GM12801 (cell line): Measurements from ENCODE around the gene FOXP4.

Experiments
- TF ChIP-seq, protein P1 (sequence below): IDR thresholded peaks from one replicate; pipeline ENCODE4 v1.5.1; 2011; ENCODE audit warnings: control low read depth; ENCODE audit not compliant: insufficient read length; ENCODE audit errors: extremely low read depth

FOXP4 gene

DNA sequence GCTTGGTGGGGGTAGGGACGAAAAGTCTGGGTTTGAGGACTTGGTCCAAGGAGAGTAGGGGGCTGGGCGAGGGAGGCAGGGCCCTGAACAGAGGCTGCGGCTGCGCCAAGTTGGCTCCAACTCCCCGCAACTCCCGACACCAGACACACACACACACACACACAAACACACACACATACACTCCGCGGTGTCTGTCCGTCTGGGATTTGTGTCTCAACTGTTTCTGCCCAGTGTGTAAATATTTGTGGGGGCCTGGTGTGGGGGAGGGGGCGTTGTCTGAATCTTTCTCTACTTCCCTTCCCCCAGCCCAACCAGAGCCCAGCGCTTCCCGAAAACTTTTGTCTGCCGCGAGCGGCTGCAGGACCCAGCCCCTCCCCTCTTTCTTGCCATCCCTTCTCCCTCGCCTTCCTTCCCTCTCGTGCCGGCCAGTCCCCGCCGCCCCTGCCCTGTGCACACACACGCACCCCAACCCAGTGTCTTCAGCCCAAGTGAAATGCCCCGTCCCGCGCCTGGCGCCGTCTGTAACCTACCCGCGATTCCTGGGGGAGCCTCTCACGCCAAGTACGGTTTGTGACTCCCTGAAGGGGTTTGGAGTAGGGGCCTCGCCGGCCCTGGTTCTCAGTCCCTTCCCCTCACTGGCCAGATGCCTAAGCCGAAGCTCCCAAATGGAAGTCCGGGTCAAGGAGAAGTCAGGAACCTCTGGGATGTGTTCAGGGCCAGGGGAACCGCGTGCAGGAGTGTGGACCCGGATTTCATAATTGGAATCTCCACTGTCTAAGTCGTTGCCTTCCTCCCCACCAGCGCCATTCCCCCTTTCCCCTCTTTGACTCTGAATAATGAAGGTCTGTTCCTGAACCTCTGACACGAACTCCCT lies 93.0 kb downstream of the FOXP4 start:
- TF ChIP-seq, protein P1, sequence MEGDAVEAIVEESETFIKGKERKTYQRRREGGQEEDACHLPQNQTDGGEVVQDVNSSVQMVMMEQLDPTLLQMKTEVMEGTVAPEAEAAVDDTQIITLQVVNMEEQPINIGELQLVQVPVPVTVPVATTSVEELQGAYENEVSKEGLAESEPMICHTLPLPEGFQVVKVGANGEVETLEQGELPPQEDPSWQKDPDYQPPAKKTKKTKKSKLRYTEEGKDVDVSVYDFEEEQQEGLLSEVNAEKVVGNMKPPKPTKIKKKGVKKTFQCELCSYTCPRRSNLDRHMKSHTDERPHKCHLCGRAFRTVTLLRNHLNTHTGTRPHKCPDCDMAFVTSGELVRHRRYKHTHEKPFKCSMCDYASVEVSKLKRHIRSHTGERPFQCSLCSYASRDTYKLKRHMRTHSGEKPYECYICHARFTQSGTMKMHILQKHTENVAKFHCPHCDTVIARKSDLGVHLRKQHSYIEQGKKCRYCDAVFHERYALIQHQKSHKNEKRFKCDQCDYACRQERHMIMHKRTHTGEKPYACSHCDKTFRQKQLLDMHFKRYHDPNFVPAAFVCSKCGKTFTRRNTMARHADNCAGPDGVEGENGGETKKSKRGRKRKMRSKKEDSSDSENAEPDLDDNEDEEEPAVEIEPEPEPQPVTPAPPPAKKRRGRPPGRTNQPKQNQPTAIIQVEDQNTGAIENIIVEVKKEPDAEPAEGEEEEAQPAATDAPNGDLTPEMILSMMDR = no peak

DNA sequence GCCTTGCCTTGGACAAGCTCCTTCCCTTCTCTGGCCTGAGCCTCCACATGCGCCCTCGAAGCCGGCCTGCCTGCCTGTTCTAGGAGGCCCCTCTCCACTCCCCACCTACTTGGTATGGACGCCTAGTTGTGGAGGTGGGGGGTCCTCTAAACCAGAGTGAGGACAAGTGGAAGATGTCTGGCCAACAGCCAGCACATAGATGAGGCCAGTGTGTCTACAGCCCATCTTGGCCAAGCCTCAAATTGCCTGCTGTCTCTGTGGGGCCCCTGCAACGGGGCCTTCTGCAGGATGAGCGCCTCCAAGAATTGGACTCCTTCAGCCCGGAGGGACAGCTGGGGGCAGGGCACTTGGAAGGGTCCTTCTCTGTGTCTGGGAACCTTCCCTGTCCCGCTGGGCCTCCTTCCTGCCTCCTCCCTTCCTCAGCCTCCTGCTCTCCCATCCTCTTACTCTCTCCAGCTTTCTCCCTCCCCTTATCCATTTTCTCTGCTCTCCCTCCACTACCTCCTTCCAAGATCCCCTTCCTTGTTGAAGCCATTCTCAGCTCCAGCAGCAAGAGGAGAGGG lies 93.7 kb downstream of the FOXP4 start:
- TF ChIP-seq, protein P1 = no peak

DNA sequence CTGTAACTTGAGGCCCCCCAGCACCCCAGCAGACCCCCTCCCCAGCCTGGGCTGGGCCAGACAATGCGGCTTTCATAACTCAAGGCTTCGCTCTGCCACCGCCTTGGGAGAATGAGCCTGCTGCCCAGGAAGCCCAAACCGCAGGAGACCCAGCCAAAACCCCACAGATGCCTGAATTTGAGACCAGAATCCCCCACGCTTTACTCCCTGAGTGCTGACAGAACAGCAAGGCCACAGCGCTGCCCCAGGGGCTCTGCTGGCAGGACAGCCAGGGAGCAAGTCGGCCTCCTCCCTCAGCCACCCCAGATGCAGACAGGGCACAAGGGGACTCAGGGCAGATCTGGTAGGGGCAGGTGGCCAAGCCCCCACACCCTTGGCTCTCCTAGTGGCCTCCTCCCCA lies 94.2 kb downstream of the FOXP4 start:
- TF ChIP-seq, protein P1 = no peak

DNA sequence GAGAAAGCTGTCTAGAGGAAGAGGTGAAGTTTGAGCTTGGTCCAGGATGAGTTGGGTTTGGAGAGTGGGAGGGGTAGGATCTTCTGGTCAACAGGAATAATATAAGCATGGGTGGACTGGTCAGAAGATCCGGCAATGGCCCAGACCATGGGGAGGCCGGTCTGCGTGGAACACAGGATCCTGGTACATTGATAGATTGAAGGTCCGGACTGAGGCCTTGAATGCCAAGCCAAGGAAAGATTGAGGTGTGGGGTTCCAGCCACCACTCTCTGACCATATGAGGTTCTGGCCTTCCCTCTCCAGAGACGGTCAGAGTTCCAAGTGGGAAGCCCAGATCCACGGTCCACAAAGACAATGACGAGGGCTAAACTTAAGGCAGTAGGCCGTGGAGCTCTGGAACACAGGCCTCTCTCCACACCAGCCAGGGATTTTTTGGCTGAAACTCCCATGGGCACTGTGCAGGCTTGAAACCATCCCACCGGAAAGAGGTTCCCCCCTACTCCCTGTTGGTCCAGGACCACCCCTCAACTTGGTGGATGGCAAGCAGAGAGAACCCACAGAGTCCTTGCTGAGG lies 95.3 kb downstream of the FOXP4 start:
- TF ChIP-seq, protein P1 = no peak

DNA sequence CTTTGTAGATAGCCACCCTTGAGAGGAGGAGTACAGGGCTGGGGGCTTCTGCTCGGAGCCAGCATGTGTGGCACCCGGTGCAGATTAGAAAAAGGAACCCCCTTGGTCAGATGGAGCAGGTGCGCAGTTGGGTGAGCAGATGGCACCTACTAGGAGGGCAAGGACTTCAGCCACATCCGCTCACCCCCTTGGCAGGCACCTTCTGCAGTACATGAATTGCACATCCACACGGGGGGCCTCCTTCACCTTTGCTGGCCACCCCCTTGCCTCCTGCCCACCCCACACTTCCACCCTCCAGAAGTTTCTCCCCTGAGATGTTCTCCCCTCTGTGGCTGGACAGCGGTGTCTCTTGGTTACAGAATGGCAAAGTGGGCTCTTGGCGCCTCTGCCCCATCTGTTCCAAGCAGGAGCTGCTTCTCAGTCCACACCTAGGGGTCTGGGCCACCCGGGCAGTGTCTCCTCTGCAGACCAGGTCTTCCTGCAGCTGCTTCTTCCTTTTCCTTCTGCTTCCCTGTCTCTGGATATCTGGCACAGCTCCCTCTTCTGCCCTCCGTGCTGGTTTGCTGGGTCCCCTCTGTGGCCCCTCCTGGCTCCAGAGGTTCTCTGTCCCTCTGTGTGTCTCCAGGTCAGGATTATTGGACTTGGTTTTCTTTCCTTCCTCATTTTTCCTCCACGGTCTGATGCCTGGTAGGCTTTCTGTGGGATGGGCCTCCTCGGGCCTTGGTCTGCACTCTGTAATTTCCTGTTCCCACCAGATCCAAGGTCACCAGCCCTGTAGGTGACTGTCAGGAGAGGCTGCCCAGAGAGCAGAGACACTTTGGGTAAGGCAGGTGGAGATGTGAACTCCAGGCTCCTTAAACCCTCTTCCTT lies 96.1 kb downstream of the FOXP4 start:
- TF ChIP-seq, protein P1 = no peak

DNA sequence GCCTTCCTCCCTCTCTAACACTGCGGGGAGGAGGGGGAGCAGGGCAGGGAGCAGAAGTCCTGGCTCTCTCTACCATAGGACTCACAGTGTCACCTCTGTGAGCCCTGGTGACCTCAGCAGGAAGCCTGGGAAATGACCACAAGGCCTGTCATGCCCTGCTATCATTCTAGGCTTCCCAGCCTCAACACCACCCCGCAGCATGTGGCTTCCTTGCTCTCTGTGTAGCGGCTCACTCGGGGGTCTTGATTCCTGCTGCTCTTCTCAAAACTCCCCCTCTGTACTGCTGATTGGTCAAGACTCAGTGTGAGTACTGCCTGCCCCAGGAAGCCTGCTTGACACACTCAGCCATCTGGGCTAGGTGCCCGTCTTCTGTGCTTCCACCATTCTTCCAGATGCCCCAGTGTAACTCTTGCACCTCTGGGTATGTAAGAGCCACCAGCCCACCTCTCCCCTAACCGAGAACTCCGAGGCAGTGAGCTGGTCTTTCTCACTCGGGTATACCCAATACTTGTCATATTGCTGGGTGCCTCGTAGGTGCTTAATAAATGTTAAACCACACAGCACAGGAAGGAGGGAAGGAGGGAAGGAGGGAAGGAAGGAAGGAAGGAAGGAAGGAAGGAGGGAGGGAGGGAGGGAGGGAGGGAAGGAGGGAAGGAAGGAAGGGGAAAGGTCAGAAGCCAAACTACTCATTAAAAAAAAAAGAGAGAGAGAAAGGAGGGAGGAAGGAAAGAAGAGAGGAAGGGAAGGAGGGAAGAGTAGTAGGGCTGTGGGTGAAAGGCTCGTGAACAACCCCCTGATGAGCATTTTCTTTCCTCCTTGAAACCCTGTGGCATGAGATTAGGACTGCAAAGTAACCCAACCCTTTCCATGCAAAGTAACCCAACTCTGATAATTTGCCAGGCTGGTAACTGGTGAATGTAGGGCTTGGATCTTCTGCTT lies 97.0 kb downstream of the FOXP4 start:
- TF ChIP-seq, protein P1 = no peak
